GM12891 (cell line): ENCODE measurements around the gene ZNF638.

ENCODE experiments used
- POLR2A ChIP-seq: IDR thresholded peaks from 2 replicates; pipeline ENCODE4 v1.6.1; 2011; ENCODE audit warnings: low read depth, low read length, control low read depth
- TAF1 ChIP-seq: IDR thresholded peaks from 2 replicates; pipeline ENCODE4 v1.6.1; 2011; ENCODE audit warnings: low read depth, low read length, control low read depth

GRCh38 chr2:71331581-71332434 is at the start of gene ZNF638:
- TF ChIP-seq POLR2A, result peak; percentile 89
- TF ChIP-seq TAF1, result peak; percentile 47
